GM18867 (cell line): ENCODE data around the gene GUCD1.
A peak's percentile ranks its signal among the peaks of the same experiment; 100 is the strongest.
"Not testable (repeated sequence)": the region's sequence is repeated elsewhere in the genome, so short reads cannot be mapped to it uniquely, and the experiment has no call there.

Source experiments
- ATAC-seq: cut with Tn5 transposase; IDR thresholded peaks from one replicate; pipeline ENCODE4 v1.9.1; 2021; ENCODE audit warnings: mild to moderate bottlenecking, moderate library complexity; ENCODE audit not compliant: unreplicated experiment

The GUCD1 gene

DNA sequence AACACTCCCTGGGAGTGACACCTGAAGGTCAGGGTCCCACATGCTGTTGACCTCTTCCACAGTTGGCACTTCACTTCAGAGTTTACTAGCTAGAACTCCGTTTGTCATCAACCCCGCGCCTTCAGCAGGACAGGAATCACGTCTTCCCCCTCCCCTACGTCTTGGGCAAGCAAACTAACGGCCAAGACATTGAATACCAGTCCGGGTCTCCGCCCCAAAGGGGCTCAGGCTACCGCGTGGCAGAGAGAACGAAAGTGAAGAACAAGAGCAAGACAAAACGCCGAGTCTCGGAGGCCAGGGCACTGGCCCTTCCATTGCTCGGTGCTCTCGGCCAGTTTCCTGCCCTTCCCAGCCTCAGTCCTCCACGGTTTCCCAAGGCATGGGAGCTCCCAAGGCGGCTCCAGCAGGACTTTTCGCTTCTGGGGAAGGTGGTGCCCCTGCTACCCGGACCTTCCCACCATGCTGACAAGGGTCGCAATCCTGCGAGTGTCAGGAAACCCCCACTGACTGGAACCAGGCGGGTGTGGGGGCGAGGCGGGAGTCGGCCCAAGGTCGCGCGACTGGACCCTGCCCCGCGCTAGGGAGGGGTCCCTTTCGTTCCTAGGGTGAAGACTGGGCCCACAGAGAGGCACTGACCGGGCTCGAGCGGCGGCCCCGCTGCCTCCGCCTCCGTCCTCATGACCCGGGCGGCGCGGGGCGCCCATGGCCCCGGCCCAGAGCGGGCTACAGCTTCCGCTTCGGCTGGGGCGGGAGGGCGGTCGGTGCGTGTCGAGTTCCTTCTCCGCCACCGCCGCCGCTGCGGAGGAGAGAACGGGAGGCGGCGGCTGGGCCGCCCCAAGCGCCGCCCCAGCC, at the start of gene GUCD1:
Gene GUCD1, minus strand, starts transcription at position 826 of the 852 bp plus-strand sequence. Its CDS starts 147 bp downstream, at position 679.
- peak; percentile 4 for ATAC-seq

DNA sequence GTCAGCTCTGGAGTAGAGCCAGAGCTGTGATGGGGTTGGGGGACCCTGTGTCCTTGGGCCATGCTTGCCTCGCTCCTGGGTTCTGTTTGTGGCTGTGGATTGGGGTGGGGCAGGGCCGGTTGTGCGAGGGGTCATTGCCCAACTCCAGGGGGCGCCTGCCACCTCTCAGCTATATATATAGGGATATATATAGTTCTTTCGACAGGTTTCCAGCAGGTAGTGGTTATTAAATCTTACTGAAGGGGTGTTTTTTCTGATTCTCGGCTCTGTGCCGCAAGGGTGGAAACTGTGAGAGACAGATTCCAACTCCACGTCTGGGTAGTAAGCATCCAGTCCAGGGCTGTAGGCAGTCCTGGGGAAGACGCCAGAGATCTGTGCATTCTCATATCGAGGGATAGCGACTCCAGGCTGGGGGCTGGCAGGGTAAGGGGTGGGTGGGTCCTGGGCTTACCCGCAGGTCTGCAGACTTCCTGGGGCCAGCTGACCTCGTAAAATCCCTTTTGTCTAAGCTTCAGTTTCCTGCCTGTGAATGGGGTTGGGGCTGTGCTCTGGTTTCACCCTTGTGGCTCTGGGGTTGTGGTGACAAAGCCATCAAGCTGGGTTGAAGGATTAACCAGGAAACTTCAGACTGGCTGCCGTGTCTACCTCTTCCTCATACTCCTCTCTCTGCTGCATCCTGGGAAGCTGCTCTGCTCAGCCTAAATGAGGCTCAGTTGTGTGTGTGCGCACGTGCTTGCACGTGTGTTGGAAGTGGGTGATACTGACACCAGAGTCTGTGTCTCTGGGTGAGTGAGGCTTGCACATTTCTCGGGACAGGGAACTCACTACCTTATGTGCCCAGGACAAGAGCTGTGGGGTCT, 49.1 kb upstream of the GUCD1 start:
- not testable (repeated sequence) for ATAC-seq

DNA sequence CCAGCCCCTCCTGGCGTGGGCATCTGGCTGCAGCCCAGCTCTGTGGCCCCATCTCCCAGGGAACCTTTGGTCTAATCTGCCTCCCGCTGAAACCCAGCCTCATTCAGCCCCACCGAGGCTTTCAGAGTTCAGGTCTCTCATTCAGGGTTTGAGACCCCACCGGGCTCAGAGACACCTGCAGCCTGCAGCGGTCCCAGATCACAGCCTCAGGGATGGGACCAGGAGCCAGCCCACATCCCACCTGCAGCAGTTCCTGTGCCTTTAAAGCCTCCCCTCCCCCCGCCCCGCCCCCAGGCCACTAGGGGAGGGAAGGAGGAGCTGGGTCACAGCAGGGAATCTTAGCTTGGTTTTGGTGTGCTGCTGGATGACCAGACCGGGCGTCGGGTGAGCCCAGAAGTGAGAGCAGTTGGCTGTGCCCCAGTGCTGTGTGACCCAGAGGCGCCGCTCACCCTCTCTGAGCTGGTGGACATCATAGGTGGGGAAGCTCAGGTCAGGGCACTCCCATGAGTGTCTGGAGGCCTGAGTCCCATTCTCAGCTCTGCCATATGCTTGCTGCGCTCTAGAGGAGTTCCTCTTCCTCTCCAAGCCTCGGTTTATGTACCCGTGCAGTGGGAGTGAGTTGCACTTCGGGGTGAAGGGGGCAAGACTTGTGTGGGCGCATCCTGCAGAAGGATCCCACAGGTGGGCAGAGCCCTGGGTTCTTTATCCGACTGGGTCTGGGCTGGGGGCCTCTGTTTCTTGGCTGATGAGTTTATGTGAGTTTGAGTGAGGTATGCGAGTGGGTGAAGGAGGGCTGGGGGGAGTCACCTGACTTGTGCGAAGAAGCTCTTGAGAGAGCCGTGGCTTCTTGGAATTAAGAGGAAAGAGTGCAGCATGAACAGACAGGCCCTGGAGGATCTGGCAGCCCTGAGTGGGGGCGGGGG, 48.2 kb upstream of the GUCD1 start, which contains the start of gene GGT1:
Gene GGT1, plus strand, starts transcription at position 347 of the 923 bp plus-strand sequence. CDS start 7,889 bp downstream, outside the sequence.
- ATAC-seq = not testable (repeated sequence)

DNA sequence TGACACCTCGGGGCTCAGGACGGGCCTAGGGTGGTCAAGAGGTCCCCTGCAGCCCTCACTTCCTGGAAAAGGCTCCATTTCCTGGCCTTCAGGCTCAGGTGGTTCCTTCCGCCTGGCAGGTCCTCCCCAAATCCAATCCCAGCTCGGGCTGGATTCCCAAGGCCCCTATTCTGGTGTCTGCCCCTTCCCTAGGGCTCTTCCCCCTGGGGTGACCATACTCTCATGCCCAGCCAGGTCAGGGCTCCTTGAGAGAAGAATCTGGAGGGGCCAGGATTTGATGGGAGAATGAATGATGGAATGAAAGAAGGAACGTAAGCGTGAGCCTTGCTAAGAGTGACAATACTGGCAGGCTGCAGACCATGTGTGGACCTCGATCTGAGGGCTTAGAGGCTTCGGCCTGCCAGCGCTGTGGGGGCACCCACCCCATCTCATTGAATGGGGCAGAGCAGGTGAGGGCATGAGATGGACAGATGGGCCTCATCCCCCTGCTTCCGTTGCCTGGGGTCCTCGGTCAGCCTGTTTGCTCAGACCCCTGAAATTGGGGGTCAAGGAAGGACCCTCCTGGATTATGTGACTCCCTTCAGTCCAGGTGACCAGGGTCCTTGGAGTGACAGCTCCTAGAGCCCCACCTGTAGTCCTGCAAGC, 47.3 kb upstream of the GUCD1 start:
- not testable (repeated sequence) for ATAC-seq

GRCh38 chr22:24601217-24602104, 46.5 kb upstream of the GUCD1 start:
- no peak for ATAC-seq

DNA sequence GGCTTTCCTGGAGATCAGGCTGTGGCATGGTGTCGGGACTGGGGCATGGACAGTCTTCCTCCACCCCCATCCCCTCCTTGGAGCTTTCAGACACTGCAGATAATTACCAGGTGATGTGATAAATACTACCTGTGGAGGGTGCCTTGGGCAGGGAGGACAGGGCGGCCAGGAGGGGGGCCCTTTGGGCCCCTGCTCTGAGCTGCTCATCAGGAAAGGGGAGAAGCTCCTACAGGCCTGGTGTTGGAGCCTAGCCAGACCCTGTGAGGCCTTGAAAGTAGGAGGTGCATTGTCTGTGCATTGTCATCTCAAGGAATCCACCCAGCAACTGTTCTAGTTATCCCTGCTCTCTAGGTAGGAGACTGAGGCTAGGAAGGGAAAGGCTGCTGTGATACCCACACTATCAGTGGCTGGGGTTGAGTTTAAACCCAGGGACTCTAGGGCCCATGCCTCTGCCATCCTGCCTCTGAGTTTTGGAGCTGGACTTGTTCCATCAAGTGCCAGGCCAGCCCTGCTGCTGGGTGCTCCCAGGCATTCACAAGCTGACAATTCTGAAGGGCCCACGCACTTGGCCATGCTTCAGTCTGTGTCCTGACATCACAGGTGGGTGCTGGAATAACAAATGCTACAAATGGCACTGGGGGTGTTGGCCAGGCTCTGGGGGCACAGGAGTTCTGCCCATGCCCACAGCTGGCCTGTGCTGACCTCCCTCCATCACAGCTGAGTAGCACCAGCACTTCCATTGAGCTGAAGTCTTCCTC, 45.2 kb upstream of the GUCD1 start:
- not testable (repeated sequence) for ATAC-seq

DNA sequence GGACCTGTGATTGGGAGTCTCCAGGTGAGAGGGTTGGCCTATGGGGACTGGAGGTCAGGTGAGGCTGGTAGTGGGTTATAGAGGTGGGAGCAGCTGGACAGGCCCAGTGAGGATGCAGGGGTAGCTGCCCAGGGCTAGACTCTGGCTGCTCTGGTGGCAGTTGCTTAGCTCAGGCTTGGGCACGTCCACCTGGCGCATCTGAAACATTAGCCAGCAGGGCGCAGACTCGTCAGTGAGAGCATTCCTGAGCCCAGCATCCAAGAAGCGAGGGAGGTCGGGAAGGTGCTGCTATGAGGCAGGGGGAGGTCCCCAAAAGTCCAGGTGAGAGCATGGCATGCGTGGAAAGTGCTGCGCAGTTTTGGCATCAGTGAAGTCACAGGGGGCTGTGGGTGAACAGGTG, 44.6 kb upstream of the GUCD1 start:
- ATAC-seq = no peak

- not testable (repeated sequence) for ATAC-seq
Observed at GRCh38 chr22:24597076-24597475, 42.1 kb upstream of the GUCD1 start.

- ATAC-seq = no peak
Observed at GRCh38 chr22:24595863-24596262, 40.9 kb upstream of the GUCD1 start.

DNA sequence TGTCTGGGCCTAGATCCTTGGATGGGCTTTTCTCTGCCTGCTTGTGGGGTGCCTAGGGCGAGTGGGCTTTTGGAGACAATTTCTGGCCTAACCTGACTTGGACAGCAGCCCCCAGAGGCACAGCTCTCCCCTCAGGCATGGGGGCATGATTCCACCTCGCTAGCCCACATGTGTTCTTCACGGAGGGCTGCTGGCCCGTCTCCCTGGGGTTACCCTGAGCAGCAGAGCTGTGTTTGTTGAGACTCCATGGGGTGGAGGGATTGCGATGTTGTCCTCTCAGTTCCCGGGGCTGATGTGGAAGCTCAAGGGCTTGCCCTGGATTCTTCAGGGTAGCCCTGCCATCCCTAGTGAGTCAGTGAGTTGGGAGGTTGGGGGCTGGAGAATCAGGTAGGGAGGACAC, 40.3 kb upstream of the GUCD1 start:
- no peak for ATAC-seq

GRCh38 chr22:24594569-24595120, 39.7 kb upstream of the GUCD1 start:
- ATAC-seq = no peak

DNA sequence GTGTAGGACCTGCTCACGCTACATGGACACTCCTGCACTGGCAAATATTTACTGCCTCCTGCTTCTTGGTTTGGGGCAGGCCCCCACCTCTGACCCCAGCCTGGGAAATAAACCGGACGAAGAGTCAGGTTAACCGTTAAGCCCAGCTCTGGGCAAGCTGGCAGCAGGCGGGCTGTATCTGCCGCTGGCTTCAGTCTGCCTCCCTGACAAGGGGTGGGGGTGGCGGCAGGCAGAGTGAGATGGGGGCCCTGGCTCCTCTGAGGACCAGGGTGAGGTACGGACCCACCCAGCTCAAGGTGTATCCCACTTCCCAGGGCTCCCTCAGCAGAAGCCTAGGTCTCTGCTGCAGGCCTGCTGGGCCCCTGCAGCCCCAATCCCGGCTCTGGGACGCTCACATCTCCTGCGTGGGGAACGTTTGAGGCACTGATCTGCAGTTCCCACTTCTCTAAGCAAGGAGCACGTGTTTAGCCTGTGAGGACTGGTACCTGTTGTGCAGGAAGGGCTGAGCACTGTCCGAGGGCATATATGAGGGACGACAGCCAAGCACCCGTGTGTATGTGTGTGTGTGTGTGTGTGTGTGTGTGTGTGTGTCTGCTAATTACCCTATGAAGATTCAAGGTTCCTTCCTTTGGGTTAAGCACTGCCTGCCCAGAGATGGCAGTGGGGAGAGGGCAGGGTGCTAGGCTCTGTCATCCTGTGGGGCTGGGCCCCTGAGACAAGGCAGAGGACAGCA, 39.1 kb upstream of the GUCD1 start:
- no peak for ATAC-seq

DNA sequence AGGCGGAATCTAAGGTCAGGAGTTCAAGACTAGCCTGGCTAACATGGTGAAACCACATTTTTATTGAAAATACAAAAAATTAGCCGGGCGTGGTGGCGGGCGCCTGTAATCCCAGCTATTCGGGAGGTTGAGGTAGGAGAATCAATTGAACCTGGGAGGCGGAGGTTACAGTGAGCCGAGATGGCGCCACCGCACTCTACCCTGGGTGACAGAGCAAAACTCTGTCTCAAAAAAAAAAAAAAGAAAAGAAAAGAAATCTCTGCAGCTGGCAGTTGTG, 38.6 kb upstream of the GUCD1 start:
- ATAC-seq = not testable (repeated sequence)

DNA sequence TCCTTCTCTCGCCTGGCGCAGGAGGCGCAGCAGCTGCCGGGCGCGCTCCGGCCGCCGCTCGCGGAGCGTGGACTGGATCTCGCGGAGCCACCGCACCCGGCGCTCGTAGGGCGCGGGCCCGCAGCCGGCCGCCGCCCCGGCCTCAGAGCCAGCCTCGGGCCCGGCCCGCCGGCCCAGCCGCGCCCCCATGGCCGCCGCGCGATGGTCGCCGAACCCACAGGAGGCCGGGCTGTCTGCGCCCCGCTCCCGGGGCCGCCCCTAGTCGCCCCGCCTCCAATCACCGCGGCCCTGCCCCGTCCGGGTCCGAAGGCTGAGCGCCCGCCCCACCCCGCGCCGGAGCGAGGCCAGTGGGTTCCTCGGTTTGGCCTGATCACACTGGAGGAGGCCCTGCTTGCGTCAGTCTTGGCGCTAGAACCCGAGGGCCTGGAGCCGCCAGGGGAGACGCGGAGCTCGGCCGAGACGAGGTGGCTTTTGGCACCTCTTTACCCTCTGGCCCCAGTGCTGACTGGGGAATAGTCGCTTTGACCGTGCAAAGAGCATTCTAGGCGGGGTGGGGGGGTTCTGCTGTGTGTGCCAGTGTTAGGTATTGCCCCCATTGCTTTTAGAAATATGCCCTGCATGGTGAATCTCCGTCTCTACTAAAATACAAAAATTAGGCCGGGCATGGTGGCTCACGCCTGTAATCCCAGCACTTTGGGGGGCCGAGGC, 38.1 kb upstream of the GUCD1 start, which contains the start of gene LRRC75B:
Gene LRRC75B, minus strand, starts transcription at position 223 of the 708 bp plus-strand sequence. Its CDS starts 34 bp downstream, at position 189.
- peak; percentile 78 for ATAC-seq

DNA sequence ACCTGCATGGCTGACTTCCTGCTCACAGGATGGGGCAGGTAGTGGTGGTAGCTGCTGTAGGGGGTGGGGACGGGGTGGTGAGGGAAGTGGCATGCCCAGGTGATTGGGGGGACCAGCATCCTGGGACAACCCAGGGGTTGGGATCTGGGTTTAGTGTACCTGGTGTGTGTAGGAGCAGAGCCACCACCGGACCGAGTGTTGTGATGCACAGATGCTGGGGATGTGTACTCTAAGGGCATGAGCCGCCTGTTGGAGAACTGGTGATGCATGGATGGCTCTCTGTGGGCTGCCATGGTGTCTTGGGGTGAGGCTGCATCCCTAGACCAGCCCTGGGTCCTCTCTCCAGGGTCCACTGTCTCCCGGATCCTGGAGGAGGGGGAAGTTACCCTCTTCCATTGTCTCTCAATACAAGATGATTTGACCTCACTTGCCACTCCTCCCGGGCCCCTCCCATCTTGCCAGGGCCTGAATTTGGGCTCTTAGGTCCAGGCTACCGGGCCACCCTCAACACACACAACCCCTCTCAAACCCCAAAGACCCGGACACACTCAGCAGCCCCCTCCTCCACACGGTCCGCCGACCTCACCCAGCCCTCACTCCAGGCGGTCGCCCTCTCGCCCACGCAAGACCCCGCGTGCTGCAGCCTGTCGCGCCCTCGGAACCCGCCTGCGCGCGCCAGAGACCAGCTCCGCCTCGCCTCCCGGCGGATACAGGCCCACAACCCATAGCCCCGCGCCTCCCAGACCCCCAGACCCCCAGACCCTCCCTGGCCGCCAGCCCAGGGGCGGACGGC, 37.3 kb upstream of the GUCD1 start:
- ATAC-seq = no peak

- no peak for ATAC-seq
Observed at GRCh38 chr22:24591286-24591830, 36.4 kb upstream of the GUCD1 start.
